Gastroesophageal sphincter (tissue), 3 donors: ENCODE data around the gene SMIM21.

Experiments
- EP300 ChIP-seq: sonication (generic); formaldehyde crosslinking; IDR thresholded peaks from one replicate; pipeline ENCODE4 v1.6.1; 2017; ENCODE audit warnings: antibody characterized with exemption, mild to moderate bottlenecking
- TF ChIP-seq, protein P1 (sequence below), 4 experiments: fragments of 200-600 bp in 2 of 4; fragments of 450-650 bp in 2 of 4; sonication (generic) in 1 of 4; IDR thresholded peaks; one replicate each; pipeline ENCODE4 v1.5.1; 2017 to 2019; ENCODE audit warnings: antibody characterized with exemption in 4 of 4, mild to moderate bottlenecking in 2 of 4, moderate library complexity in 2 of 4

DNA sequence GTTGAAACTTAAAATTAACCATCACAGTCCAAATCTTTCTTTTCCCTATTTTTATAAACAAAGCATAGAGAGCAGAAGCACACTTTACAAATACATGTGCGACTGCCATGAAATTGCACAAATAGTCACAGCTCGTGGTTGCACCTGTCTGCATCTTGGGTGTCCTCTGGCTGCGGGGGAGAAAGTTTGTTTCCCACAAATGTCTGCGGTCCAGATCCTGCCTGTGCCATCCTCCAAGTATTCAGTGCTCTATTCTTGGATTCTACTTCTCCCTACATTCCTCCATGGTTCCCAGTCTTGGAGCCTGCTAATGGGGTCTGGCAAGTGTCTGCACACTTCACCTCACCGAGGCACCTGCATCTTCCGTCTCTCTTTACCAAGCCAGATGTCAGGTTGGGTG lies 52.2 kb downstream of the SMIM21 start:
- TF ChIP-seq, protein P1, sequence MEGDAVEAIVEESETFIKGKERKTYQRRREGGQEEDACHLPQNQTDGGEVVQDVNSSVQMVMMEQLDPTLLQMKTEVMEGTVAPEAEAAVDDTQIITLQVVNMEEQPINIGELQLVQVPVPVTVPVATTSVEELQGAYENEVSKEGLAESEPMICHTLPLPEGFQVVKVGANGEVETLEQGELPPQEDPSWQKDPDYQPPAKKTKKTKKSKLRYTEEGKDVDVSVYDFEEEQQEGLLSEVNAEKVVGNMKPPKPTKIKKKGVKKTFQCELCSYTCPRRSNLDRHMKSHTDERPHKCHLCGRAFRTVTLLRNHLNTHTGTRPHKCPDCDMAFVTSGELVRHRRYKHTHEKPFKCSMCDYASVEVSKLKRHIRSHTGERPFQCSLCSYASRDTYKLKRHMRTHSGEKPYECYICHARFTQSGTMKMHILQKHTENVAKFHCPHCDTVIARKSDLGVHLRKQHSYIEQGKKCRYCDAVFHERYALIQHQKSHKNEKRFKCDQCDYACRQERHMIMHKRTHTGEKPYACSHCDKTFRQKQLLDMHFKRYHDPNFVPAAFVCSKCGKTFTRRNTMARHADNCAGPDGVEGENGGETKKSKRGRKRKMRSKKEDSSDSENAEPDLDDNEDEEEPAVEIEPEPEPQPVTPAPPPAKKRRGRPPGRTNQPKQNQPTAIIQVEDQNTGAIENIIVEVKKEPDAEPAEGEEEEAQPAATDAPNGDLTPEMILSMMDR (IDR thresholded peaks at IDR 0.05): no peak
- no peak for TF ChIP-seq EP300
